SK-N-SH (cell line): ENCODE results near the gene CNTNAP5.

ENCODE experiments used
- EP300 ChIP-seq, 2 experiments: IDR thresholded peaks; 2 replicates each; pipeline versions ENCODE4 v1.4.0 to v1.6.1; 2012; ENCODE audit warnings: borderline replicate concordance in 1 of 2, low read depth in 1 of 2, low read length in 1 of 2
- EZH2phosphoT487 ChIP-seq: fragments of 200-600 bp; sonication (generic); IDR thresholded peaks from 2 replicates; pipeline ENCODE4 v1.6.1; 2017; ENCODE audit warnings: low read depth, mixed run types, mild to moderate bottlenecking, antibody characterized with exemption, moderate library complexity, borderline replicate concordance
- GABPA ChIP-seq: IDR thresholded peaks from 2 replicates; pipeline ENCODE4 v1.4.0; 2012; ENCODE audit warnings: low read depth, mild to moderate bottlenecking
- JUND ChIP-seq: IDR thresholded peaks from 2 replicates; pipeline ENCODE4 v1.4.0; 2012
- NRF1 ChIP-seq: IDR thresholded peaks from 2 replicates; pipeline ENCODE4 v1.6.1; 2012; ENCODE audit warnings: low read depth, mild to moderate bottlenecking, low read length
- POLR2AphosphoS5 ChIP-seq: IDR thresholded peaks from 2 replicates; pipeline ENCODE4 v1.6.1; 2012; ENCODE audit warnings: low read depth, low read length
- REST ChIP-seq: IDR thresholded peaks from 2 replicates; pipeline ENCODE4 v1.6.1; 2012; ENCODE audit warnings: mild to moderate bottlenecking, low read depth, low read length, moderate library complexity
- RFX5 ChIP-seq: IDR thresholded peaks from 2 replicates; pipeline ENCODE4 v1.6.1; 2012; ENCODE audit warnings: mild to moderate bottlenecking, improper control_type of control experiment, low read length
- SMC3 ChIP-seq: IDR thresholded peaks from 2 replicates; pipeline ENCODE4 v1.6.1; 2012; ENCODE audit warnings: low read depth, low read length, improper control_type of control experiment
- YY1 ChIP-seq: IDR thresholded peaks from 2 replicates; pipeline ENCODE4 v1.4.0; 2012; ENCODE audit warnings: low read depth, mild to moderate bottlenecking
- TF ChIP-seq, protein P1 (sequence below): fragments of 200-600 bp; sonication (generic); IDR thresholded peaks from 2 replicates; pipeline ENCODE4 v1.6.1; 2017; ENCODE audit warnings: antibody characterized with exemption, mild to moderate bottlenecking, moderate library complexity

DNA sequence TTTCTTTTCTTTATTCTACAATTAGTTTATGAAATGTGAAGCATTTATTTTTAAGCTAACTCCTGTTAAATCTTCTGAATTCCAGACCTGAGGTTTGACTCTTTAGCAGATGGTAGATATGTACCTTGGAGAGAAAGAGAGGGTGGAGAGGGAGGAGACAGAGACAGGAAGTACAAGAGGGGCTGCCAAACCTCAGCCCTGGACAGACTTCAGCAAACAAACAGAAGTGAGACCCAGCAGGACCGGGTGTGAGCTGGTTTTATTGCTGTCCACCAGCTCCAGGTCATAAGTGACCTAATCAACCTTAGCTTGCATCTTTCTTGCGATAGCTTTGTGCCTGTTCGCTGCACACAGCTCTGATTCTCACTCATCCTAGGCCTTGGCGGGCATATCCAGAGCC, 168.6 kb downstream of the CNTNAP5 start:
- TF ChIP-seq YY1, result no peak
- TF ChIP-seq, protein P1, sequence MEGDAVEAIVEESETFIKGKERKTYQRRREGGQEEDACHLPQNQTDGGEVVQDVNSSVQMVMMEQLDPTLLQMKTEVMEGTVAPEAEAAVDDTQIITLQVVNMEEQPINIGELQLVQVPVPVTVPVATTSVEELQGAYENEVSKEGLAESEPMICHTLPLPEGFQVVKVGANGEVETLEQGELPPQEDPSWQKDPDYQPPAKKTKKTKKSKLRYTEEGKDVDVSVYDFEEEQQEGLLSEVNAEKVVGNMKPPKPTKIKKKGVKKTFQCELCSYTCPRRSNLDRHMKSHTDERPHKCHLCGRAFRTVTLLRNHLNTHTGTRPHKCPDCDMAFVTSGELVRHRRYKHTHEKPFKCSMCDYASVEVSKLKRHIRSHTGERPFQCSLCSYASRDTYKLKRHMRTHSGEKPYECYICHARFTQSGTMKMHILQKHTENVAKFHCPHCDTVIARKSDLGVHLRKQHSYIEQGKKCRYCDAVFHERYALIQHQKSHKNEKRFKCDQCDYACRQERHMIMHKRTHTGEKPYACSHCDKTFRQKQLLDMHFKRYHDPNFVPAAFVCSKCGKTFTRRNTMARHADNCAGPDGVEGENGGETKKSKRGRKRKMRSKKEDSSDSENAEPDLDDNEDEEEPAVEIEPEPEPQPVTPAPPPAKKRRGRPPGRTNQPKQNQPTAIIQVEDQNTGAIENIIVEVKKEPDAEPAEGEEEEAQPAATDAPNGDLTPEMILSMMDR, result no peak
- no peak for TF ChIP-seq NRF1
- no peak for TF ChIP-seq EP300 (IDR thresholded peaks at IDR 0.05; ENCODE audit: borderline replicate concordance in 1 of 2, low read depth in 1 of 2, low read length in 1 of 2)
- TF ChIP-seq POLR2AphosphoS5, result no peak
- TF ChIP-seq JUND, result no peak
- no peak for TF ChIP-seq REST
- no peak for TF ChIP-seq RFX5
- TF ChIP-seq GABPA, result no peak
- no peak for TF ChIP-seq SMC3
- TF ChIP-seq EZH2phosphoT487, result no peak
